Right renal cortex interstitium (tissue), 3 donors: ENCODE results near the gene BANK1. TPM values are rescaled to one million over a fixed set of nuclear protein-coding genes. Genes with fewer than 3 reads are reported as not detected.
"Not testable (repeated sequence)": the region's sequence is repeated elsewhere in the genome, so short reads cannot be mapped to it uniquely, and the experiment has no call there.

Experiments used
- DNase-seq, 3 donors: peaks; one replicate each; pipeline ENCODE4 v3.0.0-alpha.2; 2013; ENCODE audit warnings: low read depth in 3 of 3, low spot score in 2 of 3
- polyA plus RNA-seq, 3 donors: library from polyadenylated mRNA; unstranded; fragments of 120-200 nt; gene quantifications; one replicate each; pipeline ENCODE4 v1.2.1, GENCODE V29; 2013; ENCODE audit not compliant: insufficient read length in 3 of 3

BANK1 gene
- polyA plus RNA-seq, 3 donors, result 3.1 to 4.2 (median 3.2) TPM

DNA sequence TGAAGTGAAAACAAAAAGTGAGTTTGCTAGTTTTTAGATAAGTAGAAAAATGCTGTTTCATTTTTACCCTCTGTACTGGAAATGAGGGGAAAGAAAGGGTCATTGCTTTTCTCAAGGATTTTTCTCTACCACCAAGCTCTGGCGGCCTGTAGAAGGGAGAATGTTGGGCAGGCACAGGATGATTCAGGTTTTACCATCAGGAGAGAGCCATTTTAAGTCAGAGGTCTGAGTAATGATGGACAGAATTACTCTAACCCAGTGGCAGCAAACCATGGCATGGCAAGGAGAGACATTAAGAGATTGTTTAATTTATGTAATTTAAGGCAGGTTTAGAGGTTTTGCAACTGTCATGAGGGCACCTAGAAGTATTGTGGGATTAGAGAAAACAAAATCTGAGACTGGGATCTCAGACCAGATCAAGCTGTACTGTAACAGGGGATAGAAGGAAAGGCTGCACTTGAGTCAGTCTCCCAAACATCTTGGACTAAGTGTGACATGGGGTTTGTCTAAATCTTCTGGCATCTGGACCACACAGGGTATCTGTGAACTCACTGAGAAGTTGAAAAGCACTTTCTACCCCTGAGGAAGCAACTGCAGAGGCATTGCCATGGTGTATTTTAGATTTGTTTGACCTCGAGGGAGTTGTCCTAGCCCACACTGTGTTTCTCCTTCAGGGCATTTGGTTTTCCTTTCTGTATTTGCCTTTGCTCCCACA lies 81.6 kb downstream of the BANK1 start:
- DNase-seq, result no peak

DNA sequence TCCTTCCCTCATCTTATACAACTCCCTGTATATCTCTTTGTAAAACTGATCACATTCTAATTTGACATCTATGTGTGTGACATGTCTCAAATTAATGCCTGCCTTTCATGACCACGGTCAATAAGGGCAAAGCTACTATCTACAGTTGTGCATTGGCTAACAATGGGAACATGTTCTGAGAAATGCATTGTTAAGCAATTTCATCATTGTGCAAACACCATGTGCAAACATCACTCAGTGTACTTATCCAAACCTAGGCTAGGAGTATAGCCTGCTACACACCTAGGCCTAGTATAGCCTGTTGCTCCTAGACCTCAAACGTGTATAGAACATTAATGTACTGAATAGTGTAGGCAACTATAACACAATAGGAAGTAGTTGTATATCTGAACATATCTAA lies 95.0 kb downstream of the BANK1 start:
- DNase-seq, result no peak

DNA sequence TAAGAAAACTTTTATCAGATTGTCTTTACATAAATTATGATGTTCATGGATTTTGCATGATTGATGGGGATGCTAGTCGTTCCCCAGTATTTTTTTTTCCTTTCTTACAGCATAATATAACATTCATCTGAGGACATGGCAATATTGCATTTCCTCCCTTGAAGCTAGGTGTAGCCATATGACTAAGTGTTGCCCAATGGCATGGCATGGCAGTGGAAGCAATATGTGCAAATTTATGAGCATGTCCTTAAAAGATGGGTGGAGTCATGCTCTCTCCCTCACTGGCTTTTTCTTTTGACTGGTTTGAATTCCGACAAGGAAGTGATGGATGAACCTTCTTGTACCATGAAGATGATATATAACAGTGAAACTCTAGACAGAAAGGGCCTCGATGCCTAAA lies 96.3 kb downstream of the BANK1 start:
- no peak for DNase-seq

DNA sequence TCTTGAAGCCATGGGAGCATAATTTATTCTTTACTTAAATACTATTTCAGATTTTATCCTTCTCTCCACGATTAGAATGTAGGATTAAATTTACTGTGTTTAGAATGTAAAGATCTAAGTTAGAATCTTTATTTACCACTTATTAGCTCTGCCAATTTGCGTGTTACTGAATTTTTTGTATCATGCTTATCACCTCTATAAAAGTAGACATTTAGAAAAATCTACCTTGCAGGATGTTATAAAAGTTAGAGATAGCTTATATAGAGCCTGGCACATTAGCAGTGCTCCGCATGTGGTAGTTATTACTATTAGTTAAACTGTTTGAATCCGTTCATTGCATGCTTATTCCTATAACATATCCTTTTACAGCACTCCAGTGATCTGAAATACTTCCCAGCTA lies 97.9 kb downstream of the BANK1 start:
- DNase-seq, result no peak

DNA sequence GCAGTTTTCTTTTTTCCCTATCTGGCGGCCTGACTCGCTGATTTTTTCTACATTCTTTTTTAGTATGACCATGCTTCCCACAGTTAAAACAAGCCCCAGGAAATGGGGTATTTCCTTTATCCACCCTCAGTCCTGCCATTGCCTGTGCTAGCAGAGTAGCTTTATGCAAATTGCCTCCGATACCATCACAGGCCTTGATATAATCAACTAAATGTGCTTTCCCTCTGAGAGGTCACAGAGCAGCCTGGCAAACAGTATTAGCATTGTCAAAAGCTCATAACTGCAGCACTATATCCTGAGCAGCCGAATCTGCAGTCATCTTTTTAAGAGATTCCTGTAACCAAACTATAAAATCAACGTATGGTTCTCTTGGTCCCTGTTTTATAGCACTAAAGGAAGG lies 115.0 kb downstream of the BANK1 start:
- DNase-seq, result not testable (repeated sequence)

DNA sequence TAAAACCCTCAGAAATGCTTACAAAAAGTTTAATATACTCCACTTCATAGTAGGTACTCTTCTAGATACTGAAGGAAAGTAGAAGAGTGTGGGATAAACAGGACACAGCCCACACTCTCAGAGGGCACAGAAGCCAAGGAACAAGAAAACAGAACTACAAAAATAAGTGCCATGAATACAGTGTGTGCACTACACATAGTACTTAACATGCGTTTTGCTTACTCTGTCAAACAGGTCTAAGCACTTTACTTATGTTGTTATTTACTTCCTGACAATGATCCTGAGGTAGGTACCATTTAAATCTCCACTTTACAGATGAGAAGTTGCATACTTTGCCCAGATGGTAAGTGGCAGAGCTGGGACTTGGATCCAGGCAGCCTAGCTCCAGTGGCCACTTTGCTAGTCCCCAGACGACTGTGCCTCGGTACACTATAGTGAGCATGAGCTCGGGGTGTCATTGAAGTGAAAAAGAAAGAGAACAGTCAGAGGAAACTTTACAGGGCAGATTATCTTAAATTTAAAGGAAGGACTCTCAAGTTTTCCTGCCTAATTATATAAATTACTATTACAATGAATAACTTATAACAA lies 120.3 kb downstream of the BANK1 start:
- DNase-seq, result no peak

DNA sequence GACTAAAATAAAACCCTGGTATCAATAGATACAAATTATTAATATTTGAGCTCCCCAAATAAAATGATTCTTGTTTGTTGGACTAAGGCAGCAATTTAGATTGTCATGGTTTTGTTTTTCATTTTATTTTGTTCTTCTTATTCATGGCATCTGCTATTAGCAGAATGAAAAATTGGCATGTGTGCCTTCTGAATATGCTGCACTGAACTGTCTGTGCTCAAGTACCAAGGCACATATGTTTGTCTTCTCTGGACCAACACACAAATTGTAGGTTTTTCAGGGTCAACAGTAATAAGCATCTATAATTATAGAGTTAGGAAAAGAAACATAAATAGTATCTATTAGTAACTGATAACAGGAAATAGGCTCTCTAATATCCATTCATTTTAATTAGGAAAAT lies 121.1 kb downstream of the BANK1 start:
- DNase-seq, result no peak

DNA sequence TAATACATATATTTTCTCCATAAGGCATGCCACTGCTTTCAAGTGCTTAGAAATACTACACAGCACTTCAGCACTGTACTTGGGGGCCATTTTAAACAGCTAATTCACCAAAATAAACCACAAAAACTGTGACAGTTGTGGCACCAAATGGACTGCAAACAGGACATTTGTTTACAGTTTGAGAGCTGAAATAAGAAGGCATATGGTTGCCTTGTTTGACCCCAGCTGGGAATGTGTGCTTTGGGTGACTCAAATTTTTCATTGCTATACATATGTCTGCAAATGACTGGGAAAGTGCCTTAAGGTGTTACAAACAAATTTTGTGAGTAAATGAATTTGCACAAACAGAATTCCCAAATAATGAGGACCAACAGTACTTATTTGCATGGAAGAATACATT lies 124.2 kb downstream of the BANK1 start:
- no peak for DNase-seq

DNA sequence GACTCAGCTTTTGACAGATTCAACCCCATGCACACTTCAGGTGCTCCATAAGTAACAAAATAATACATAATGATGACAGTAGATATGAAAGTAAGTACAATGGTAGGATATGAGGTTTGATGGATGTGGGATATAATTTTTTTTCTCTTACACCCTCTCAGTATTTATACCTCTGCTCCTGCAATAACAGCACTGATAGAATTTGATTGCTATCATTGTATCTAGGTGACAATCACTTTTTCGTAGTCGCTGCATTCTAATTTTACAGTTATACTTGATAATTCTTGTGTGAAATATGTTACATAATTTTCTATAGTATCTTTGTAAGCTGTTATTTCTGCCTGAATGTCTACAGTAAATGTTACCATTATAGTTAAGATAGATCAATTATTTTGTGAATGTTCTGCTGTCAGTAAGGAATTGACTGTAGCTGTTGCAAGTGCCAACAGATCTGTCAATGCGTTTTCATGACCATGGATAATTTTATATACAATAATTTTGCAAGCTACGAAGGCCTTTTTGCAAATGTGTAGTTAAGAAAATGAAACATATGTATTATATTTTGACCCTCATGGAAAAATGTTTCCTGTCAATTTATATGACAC lies 128.9 kb downstream of the BANK1 start:
- no peak for DNase-seq

DNA sequence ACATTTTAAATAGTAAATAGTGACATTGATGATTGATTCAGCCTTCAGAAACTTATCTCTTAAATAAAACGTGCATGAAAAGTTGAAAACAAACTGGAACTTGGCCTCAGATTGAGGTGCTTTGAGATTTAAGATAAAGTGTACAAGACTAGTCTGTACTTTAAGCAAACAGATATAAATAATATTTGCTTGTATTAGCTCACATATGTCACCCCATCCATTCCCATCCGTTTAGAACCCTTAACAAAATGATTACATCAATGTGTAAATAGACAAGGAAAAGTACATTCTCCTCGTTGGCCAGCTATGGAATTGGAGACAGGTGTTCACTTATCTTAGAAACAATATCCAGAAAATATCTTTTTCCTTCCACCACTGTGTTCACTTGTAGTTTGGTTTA lies 130.8 kb downstream of the BANK1 start:
- no peak for DNase-seq

DNA sequence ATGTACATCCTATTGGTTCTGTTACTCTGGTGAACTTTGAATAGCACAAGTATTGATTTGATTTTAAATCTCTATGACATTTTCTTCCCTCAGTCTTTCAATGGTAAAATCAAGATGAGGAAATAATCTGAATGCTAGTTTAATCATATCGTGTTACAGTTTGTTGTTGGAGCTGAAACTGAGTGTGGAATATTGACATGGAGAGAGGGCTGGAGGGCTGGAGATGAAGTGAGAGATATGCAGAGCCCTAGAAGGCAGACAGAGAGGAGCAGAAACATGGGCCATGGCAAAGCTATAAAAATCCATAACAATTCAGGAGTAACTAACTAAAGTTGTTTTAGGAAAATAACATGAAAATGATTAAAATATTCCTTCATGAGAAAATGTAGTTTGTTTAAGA lies 141.1 kb downstream of the BANK1 start:
- no peak for DNase-seq

DNA sequence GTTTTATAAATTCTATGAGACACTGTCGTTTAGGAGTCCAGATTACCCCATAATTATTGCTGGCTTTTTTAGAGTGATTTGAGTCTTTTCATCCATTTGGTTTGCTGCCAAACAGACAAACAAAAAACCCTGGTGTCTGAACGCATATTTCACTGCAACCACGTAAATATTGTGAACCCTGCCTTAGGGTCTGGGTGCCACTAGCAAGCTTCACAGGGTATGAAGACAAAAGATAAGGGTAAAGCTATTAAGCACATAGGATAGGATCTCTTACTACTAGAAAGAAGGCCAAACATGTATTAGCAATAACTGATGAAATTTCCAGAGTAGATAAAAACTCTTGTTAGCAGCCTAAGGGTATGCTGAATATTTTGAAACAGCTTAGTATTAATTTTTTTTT lies 143.3 kb downstream of the BANK1 start:
- no peak for DNase-seq

DNA sequence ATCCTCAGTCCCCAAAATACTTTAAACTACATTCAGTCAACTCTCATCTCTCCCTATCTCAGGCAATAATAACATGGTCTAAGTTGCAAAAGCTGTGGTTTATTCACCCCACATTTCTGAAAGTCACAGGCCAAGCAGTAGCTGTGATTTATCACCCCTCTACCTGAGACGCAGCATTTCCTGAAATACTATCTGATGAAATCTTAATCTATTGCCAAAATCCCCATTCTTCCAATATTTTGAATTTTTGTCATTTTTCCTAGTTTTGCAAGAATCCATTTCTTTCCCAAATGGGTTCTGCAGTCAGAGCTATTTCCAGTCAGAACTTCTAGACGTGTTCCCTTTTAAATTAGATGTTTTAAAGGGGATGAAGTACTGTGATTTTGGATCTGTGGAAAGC lies 148.3 kb downstream of the BANK1 start:
- DNase-seq, result no peak

DNA sequence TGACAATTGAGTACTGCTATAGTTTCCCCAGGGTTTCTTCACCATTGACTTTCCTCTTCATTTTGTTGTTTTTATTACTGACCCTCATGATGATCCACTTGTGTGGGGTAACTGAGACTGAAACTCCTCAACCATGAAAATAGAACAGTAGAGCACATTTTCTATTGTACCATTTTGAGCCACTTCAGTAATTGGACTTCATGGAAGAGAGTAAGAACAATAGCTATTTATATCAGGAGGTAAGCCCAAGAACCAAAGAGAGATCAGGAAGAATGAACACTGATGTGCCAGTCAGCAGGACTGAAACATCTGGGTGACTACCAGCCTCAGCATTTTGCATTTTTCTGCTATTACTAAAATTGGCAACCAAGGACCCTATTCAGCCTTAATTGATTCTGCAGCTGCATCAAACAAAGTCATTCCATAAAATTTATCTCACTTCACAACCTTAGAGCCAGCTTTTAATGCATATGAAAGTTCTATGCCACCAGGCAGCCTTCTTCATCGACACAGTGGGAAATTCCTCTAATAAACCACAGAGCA lies 151.4 kb downstream of the BANK1 start:
- no peak for DNase-seq

DNA sequence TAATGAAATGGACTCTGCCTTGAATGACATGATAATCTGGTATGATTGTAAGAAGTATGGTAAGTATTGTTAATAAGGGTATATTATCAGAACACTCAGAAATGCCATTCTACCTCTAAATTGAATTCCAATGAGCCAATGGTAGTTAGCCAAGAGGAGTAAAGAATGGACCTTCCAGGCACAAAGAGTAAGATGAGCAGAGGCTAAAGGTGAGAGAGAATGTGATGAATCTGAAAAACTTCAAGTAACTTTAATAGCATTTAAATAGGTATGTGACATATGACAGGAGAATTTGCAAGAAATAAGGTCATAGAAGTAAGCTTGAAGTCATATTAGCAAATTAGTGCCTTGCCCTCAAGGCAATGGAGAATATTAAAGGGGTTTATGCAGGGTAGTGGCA lies 152.4 kb downstream of the BANK1 start:
- no peak for DNase-seq

DNA sequence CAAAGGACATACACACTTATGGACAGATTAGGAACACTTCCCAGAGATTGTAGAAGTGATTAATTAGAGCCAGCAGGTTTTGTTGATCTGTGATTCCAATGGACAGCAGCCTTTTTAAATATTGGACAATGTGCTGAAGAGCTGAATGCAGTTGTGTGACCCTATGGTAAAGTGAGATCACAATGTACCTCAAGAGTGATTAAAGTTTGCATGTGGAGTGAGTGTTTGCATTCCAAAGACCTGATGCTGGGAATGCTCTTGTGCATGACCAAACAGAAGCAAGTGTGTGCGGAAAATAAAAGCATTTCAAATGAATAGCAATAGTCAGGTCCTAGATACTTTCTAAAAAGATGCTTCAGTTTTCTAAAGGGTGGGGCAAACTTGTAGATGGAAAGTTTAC lies 154.1 kb downstream of the BANK1 start:
- DNase-seq, result no peak

DNA sequence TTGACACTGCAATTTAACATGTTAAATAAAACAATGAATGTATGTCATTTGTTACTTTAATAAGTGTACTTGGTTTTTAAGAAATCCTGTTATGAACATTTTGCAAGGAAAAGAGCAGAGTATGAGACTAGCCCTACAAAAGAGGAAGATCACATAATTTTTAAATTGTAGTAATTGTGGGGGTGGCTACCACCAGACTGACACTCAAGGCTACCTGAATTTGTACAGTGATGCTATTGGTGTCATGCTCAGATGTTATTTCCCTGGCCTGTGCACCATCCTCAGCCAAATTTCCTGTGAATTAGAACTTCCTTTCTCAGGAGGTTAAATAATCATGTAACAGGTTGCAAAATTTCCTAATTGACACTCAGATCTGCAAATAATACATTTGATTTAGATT lies 157.5 kb downstream of the BANK1 start:
- no peak for DNase-seq

DNA sequence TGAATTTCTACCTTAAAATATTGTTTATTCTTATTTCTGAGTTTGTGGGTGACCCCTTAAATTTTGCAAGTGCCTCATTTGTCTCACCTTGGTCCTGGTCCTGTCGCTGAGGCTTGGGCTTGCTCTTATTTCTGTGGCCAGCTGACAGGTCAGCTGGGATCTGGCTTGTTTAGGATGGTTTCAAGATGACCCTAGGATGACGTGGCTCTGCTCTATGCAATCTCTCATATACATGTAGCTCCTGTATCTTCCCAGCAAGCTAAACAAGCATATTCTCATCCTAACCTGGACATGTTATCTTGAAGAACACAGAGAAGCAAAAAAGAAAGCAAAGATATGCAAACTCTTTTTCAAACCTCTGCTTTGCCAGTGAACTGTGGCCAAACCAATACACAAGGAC lies 158.4 kb downstream of the BANK1 start:
- no peak for DNase-seq

DNA sequence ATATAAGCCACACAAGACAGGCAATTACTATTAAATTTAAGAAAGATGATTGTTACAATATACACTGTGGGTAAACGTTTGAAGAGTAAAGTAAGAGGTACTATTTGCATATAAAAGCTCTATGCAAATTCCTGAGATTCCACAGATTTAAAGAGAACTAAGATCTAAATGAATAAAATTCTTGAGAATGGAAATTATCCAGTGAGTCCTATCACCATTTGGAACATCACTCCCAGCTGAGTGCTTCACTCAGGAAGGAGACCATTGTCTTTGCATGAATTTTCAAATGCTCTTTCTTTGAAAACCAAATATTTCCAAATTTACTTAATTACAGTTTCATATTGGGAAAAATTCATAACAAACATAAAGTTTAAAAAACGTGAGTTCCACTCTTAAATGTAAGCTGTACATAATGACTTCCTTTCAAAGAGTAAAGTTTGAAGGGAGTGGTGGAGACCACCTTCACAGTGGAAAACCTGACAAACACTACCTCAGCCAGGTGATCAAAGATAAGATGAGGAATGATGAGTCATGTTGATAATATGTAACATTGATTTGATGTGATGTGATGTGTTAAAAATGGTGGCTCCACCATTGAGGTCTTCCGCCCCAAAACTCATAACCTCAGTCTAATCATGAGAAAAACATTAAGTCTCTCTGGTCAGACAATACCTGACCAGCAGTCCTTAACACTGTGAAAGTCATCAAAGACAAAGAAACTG lies 159.9 kb downstream of the BANK1 start:
- no peak for DNase-seq

DNA sequence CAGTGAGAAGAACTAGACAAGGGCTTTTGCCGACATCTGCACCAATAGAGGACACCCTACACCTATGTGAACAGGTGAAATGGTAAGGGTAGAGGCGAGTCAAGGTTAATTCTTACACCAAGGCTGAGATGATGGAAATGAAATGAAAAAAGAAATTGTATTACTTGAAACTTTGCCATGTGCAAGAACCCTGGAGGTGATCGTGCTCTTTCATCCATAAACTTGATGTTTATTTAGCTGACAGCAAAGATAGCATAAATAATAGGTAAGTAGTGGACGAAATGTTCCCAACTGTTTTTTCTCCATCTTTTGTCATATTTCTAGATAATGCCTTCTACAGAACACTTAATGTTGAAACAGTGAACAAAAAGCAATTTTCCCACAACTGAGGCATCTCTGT lies 162.5 kb downstream of the BANK1 start:
- DNase-seq, result no peak

DNA sequence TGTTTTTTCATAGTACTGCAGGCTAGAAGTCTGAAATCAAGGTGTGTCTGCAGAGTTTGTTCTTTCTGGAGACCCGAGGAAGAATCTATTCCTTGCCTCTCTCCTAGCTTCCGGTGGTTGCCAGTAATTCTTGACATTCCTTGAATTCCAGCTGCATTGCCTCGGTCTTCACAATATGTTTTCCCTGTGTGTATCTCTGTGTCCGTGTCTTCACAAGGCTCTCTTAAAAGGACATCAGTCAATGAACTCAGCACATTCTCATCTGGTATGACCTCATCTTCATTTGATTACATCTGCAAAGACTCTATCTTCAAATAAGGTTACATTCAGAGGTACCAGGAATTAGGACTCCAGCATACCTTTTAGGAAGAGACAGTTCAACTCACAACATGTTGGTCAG lies 163.4 kb downstream of the BANK1 start:
- no peak for DNase-seq

DNA sequence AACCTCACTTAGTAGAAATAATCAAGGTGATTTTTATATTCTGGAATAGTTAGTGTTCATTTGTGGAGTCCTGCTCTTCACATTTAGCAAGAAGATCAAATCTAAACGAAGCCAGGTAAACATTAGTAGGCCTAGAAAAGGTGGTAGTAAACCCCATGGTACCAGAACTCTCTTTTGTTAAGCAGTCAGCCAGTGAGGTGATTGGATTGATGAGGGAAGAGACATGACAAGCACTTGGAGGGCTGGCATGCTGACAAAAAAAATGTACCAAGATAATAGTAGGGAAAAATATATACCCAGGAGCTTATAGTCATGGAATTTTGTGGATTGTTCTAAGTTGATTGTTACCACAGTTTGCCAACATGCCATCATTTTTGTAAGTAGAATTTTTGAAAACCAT lies 163.8 kb downstream of the BANK1 start:
- no peak for DNase-seq
